CD1c-positive myeloid dendritic cell (primary cell): ENCODE data around the gene RAPGEF6.

Experiments used
- DNase-seq: peaks from one replicate; pipeline ENCODE4 v3.0.0-alpha.2; 2016; ENCODE audit errors: extremely low spot score

RAPGEF6 gene

DNA sequence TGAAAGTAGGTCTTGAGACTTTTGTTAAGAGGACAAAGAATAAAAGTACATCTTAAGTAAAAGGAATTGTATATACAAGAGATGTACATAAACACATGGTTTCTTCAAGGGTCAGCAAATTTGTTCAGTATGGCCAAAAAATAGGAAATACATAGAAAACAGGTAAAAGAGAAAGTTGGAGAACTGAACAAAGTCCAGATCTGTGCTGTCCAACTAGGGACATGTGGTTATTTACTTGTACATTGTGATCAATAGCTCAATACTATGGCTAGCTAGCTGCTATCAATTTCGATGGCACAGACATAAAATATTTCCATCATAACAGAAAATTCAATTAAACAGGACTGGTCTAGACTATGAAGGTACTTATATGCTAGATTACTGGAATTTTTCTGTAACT lies 92.3 kb downstream of the RAPGEF6 start:
- no peak for DNase-seq

DNA sequence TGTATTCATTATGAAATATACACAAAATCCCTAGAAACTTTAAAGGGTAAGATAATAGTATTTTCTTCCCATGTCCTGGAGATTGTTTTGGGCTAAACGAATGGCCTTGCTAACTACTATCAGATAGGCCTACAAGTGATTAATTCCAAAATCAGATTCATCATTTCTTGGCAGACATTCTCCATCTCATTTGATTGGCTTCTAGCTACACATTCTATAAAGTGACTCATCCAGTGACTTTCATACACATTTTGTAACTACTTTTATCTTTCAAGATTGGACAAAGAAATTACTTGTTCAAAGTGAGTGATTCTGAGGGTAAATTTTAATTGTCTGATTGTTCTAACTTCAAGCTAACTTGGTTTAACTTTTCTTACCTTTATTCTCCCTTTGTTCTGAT lies 93.3 kb downstream of the RAPGEF6 start:
- DNase-seq: no peak

DNA sequence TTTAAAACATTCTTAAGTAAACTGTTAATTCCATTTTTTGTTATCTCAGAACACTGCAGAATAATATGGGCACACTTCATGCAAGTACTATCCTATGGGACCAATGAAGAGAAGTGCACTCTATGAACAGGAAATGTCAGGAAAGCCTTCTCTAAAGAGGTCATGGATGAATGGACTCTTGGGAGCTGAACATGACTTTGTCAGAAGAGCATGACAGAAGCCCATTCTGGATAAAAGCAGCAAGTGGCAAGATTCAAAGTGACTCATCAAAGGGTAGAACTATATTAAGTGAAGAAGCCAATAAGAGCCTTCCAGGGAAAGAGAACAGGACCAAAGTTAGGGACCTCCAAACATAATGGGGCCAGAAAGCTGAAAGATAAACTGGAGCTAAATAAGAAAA lies 94.0 kb downstream of the RAPGEF6 start:
- DNase-seq: no peak

DNA sequence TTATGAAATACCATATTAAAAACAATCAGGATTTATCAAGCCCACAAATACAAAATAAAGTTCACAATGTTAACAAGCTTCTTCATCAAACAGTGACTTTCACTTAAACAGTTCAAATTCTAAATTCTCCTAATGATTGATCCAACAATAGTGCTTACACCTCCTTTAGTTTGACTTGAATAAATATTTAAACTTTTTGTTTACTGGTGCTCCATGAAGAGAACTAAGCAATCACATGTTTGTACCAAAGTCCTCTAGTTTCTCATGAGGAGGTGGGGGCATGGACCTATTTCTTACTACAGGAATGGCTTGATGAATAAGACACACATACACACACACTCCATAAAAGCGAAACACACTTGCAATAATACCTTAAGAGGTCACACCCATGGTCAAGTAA lies 95.8 kb downstream of the RAPGEF6 start:
- no peak for DNase-seq

DNA sequence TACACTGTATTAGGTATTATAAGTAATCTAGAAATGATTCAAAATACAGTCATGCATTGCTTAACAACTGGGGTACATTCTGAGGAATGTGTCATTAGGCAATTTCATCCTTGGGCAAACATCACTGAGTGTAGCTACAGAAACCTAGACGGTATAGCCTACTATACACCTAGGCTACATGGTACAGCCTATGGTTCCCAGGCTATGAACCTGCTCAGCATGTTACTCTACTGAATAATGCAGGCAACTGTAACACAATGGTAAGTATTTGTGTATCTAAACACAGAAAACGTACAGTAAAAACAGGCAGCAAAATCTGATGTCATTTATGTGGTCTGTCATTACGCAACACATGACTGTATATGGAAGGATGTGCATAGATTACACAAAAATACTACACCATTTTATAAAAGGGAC lies 96.8 kb downstream of the RAPGEF6 start:
- DNase-seq: peak; percentile 58

DNA sequence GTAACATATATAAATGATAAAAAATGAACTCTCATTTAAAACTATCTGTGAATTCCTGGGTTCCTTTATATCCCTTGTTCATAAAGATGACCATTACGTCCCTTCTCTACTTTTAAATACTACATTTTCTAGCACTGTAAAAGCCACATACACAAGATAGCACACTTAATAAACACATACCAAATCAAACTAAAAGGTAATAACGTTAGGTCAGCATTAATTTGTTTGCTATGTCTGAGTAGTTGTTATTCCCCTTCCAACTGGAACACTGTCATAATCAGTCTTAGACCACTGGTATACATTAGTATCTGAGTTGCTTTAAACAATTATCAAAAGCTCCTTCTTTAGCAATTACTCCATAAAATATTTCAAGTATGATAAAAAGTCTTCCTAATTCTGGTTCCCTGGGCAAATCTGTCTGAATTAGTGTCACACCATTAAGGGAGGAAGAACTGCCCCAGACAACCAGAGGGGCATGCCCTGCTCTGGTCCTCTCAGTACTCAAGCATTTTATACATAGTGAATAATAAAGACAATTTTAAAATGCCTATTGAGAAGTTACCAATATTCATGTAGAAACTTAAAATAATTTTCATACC lies 98.1 kb downstream of the RAPGEF6 start:
- DNase-seq: no peak

DNA sequence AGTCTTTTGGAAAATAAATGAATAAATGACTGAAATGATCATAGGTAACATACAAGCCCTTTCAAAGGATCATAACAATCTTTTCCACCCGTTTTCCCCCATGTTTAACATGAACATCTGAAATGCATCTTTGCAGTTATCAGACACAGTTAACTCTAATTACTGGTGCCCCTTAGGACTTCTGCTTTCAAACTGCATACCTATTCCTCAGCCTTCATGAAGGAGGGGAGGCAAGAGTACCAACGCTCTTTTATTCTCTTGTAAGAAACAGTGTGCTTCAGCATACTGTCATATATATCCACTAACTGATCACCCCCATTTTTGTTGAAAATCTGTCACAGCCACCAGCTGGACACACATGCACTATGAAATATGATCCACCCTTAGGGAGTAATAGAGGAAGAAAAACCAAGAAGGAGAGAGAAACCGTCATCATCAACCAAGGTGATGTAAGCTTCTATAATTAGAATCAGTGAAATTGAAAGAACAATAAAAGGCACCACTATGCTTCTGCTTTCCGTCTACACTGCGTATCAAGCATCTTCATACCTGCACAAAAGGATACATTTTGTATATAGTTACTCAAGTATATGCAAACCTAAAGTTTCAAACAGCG lies 98.7 kb downstream of the RAPGEF6 start:
- DNase-seq: peak; percentile 62

DNA sequence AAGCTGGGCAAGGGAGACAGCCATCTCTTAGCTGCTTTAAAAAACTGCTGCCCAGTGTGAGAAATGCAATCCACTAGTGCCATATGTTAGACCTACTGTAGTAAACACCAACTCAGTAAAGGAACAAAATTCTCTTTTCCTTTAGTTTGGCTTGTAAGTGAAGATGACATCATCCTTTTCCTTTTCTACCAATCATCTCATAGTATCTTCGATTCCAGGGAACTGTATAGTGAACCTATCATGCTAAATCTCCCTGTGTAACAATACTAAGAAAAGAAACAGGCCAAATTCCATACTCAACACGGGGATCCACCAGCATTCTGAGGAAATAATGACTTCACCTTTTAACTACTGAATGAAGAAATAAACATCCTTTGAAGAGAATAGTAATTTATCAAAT lies 100.1 kb downstream of the RAPGEF6 start:
- no peak for DNase-seq

DNA sequence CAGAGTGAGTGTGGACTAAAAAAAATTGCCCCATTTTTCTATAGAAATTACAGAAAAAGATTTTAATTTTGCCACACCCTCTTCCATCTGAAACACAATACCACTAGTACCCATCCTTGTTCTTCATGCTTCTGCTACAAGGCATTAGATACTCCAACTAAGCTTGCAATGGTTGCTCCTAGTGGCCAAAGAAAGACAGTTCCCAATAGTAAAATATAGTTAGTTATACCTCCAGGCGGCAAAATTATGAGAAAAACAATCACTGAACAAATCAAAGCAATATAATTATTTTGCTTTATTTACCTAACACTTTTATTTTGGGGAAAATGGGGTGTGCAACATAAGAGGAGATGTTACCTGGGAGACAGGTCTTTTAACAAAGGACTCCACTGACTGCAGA lies 101.2 kb downstream of the RAPGEF6 start:
- no peak for DNase-seq

DNA sequence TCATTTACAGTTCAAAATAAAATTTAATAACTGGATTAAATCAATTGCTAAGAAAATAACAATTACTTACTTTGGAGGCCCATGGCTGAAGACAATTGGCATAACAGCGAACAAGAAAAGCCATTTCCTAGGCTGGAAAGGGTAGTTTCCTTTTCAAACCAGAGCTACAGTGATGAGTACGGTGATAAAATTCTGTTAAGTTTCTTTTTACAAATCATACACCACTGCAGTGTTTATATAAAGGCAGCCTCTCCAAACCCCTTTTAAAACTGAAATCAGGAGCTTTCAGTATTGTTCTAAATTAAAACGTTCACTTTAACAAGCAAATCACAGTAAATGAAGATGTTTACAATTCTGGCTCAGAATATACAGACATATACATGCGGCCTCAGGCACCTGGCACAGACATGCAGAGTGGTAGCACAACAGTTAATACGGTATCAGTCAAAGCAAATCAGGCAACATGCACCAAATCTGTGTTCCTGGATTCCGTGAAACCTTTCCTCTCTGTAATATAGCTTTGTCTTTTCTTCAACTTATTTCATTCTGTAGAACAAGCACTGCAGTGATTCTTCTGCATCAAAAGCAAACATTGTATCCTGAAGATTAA lies 102.9 kb downstream of the RAPGEF6 start:
- no peak for DNase-seq

DNA sequence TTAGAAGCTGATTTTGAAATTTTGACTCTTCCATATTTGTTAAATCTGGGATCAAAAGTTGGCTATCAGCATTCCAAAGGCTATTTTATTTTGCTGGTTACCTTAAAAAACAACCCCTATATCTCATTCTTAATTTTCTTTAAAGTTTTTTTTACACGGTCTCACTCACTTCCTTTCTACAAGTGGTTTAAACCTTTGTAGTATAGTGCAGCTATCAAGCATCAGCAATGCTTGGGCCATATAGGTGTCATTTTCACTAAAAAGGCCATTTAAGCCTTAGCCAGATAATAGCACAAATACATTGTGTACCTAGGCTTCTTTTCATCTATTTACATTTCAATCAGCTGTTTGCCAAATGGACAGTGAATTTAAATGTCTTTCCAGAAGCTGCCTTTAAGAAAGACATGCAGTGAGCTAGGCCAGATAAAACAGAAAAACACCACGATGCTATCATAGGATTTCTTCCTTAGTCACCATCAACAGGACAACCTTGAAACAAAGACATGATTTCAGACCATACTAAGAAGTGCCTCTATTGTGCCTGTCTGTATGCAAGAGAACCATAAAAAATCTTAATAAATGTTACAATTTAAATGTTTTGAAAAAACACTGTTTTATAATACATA lies 104.2 kb downstream of the RAPGEF6 start:
- no peak for DNase-seq

DNA sequence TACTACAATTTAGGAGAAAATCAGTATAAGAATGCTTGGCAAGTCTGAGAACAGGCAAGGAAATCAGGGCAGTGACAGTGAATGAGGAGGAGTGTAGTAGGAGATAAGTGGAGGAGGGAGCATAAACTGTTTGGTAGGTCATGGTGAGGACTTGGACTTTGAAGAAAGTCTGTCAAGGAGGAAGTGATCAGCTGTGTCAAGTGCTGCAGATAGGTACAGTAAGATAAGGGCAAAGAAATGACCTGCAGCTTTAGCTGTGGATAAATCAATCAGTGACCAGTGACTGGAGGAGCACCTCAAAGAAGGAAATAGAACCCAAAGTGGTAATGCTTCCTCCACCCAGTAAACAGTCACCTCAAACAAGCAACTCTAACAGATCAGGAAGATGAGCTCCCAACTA lies 106.3 kb downstream of the RAPGEF6 start:
- no peak for DNase-seq

DNA sequence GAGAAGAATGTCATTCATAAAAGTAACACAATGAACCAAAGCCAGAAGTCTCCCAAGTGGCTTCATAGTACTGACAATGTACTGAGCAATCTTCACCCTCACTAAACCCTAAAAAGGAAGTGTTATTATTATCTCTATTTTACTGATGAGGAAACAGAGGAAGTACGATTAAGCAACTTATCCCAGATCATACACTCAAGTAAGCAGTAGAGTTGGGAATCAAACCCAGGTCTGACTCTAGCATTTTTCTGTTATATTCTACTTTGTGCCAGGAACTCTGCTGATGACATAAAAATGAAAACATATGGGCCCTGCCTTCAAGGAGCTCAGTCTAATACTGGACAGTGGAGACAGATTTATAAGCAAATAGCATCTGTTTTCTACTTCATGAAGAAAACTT lies 109.2 kb downstream of the RAPGEF6 start:
- DNase-seq: peak; percentile 53

DNA sequence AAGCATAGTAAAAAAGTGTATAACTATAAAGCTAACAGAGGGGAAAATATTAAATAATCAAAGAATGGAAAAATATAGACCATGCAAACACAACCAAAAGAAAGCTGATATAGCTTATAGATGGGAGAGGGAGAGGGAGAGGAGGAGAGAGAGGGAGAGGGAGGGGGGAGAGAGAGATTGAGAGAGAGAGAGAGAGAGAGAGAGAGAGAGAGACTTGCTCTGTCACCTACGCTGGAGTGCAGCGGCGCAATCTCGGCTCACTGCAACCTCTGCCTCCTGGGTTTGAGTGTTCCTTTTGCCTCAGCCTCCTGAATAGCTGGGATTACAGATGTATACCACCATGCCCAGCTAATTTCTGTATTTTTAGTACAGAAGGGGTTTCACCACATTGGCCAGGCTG lies 110.6 kb downstream of the RAPGEF6 start:
- no peak for DNase-seq

DNA sequence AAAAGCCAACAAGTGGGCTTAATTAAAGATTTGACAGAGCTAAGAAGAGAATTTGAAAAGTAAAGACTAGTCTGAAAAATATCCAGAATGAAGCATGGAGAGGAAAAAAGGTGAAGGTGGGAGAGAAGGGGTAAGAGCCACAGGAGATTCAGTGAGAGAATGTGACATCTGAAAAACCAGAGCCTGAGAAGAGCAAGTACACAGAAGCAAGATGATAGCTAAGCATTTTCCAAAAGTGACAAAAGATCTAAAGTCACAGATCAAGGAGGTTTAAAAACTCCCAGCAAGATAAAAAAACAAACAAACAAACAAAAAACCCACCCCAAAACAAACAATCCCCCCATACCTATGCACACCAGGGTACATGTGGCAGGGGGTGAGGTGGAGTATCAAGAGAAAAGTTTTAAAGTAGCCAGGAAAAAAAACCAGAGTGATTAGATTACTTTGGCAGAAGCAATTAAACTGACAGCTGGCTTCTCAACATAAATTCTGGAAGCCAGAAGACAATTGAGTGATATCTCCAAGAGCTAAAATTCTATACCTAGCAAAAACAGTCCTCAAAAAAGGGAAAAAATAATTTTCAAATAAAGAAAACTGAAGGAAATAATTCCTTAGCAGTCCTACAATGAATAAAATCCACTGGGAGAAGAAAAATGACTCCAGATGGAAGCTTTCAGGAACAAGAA lies 111.4 kb downstream of the RAPGEF6 start:
- no peak for DNase-seq

DNA sequence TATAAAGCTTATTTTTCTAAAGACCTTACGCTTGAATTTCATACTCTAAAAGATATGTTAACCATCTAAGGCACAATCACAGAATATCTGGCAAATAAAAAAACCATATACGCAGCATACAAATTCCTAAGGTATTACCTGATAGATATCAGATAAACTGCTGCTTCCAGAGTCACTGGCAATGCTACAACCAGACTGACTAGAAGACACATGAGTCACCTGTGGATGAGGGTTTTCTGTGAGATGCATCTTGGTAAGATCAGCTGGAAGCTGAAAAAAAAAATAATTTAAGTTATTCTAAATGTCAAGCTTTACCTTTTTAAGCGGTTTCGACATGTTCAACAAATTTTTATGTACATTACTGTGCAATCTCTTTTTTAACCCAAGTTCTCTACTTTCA lies 113.8 kb downstream of the RAPGEF6 start:
- no peak for DNase-seq

DNA sequence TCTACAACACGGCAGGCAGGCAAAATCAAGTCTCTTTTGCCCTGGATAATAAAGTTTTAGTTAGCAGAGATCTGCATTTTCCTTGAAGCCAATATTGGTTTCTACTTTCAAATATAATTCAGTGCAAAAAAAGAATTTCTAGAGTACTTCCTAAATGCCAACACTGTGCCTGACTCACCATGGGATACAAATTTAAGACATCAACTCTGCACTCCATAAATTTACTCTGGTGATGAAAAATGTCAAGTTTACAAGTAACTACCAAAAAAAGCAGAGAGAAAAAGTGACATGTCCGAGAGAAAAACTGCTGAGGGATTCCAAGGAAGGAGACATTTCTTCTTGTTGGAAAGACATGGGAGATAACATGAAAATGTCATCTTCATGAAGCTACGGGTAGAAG lies 119.7 kb downstream of the RAPGEF6 start:
- DNase-seq: no peak

DNA sequence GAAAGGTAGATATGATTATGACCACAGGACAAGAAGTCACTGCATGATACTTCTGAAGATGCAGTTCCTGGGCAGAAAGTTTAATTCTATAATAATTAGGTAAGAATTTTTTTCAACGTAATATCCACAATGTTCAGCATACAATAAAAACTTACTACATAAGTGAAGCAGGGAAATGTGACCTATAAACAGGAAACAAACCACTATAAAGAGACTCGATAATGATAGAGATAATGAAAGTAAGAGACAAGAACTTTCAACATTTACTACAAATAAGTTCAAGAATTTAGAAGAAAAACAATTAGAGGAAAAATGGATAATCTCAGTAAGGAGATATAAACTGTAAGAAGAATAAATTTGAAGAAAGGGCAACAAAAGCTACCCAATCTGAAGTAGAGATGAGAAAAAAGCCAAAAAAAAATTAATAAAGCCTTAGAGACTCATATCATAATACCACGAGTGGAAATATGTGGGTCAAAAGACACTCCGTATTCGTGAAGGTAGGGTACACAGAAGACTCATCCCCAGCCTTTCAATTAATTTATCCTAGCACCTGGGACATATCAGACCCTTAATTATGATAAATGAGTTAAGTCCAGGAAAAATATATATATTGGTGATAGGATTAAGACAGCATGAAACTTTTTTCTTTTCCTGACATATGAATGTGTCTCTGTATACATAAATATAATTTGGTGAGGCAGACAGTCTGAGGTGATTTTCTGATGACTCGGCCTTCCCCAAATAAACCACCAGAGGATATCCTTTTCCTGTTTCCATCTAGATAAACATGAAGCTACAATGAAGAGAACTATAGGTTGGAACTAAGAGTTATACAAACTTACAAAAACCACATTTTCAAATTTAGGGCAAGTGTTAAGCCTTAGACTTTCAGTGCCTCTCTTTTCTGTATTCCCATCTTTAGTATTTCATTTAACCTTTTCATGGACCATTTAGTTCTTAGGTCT lies 120.4 kb downstream of the RAPGEF6 start:
- no peak for DNase-seq

DNA sequence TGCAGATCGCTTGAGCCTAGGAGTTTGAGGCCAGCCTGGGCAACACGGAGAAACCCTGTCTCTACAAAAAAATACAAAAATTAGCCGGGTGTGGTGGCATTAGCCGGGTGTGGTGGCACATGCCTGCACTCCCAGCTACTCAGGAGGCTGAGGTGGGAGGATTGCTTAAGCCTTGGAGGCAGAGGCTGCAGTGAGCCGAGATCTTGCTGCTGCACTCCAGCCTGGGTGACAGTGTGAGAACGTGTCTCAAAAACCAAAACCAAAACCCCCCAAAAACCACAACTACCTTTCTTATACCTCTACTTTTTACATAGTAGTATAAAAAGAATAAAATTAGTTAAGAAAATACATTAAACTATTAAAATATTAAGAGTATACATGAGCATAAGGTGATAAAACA lies 121.2 kb downstream of the RAPGEF6 start:
- no peak for DNase-seq

DNA sequence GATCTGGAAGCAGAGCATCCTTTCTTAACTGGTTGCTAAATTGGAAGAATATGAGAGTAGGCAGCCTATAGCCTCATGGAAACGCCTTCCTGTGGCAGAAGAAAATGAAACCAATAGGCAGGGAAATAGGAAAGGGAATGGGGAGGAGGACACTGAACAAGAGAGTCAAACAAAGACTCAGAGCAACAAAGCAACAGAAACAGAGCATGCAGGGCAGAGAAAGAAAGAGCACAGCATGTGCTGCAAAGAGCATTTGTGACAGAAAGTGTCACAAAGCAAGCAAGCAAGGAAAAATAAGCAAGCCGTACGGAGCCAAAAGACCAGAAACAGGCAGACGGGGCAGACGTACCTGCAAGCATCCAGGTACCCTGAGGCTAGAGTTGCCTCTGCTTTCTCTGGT lies 123.1 kb downstream of the RAPGEF6 start:
- DNase-seq: no peak

DNA sequence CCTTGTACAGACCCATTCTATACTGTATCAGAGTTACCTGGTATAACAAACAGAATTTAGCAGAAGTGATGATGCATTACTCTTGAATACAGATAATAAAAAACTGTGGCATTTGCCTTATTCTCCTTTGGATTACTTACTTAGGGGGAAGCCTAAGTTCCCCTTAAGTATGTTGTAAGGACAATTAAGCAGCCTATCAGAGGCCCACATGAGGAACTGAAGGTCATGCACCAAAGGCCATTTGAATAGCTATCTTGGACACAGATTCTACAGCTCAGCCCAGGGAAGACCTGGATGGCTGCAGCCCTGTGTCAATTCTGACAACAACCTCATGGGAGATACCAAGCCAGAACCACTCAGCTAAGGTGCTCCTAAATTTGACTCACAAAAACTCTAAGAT lies 125.2 kb downstream of the RAPGEF6 start:
- peak; percentile 63 for DNase-seq
